GM21737 (cell line): ENCODE measurements around the gene MGST3.
"Not testable (repeated sequence)": the region's sequence is repeated elsewhere in the genome, so short reads cannot be mapped to it uniquely, and the experiment has no call there.

Experiments
- ATAC-seq: cut with Tn5 transposase; IDR thresholded peaks from one replicate; pipeline ENCODE4 v1.9.1; 2021; ENCODE audit warnings: mild to moderate bottlenecking, moderate library complexity; ENCODE audit not compliant: unreplicated experiment

The MGST3 gene

DNA sequence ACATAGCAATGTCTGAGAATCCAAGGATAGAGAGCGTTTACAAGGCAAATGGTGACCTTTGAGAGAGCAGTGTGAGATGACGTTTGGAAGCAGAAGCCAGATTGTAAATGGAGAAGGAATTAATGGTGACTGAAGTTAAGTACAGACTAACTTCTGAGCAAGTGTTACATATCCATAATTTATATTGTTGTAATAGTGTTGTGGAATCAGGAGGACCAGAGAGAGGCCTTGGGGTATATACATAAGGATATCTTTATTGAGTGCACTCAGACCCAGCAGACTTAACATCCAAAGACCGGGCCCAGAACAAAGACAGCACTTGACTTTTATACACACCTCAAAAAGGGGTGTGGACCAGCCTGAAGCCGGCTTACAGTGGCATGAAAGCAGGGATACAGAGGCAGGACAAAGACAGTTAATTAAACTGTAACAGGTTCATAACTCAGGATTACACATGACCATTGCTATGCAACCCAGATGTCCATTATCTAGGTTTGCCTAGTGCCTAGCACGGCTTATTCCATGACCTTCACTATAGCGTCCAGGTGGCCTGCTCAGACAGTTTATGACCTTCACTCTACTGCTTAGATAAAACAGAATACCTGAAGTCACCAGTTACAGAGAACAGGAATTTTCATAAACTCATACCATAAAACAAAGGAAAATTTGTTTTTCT, 2.7 kb upstream of the MGST3 start:
- ATAC-seq, result no peak

DNA sequence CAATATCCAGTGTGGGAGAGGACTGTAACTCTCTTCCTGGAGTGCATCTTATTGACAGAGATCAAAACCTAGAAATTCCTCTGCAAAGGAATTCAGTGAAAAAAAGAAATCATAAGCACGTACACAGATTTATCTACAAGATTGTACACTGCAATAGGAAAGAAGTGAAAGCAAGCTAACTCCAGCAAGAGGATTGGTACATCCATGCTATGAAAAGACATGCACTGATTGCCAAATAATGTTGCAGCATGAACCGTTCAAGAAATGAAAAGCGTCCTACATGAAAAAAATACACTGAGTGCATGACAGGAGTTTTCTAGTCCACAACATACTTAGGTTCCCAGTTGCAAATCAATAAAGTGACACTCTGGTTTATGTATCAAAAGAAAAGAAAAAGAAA, 1.9 kb upstream of the MGST3 start:
- no peak for ATAC-seq

DNA sequence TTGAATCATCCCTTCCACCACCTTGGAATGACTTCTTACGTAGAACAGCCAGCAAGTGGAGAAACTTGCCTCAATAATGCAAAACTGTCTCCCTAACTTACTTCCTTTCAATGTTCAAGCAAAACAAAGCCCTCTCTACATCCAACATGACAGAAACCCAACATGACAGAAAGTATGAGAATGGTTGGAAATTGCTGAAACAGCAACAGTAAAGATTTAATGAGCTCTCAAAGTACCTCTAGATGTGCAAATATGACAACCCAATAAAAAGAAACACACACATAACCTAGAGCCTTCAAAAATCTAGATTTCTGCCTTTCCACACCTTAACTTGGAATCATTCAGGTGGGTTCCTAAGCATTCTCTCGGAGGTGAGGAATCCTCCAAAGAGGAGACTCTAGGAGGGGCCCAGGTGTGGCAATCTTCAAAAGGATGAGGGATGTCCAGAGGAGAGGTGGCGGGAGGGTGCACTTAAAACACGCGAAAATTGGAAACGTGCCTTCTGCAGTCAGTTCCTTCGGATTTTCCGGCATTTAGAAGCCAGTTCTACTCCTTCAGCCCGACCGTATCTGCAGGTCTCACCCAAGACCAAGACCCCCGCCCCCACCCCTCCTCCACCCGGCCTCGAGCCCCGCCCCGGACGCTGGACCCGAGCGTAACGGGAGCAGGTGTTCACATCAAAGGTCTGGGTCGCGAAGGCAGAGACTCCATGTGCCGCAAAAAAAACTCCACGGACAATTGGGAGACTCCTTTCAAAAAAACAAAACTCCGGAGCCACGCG, 996 bp upstream of the MGST3 start:
- no peak for ATAC-seq

DNA sequence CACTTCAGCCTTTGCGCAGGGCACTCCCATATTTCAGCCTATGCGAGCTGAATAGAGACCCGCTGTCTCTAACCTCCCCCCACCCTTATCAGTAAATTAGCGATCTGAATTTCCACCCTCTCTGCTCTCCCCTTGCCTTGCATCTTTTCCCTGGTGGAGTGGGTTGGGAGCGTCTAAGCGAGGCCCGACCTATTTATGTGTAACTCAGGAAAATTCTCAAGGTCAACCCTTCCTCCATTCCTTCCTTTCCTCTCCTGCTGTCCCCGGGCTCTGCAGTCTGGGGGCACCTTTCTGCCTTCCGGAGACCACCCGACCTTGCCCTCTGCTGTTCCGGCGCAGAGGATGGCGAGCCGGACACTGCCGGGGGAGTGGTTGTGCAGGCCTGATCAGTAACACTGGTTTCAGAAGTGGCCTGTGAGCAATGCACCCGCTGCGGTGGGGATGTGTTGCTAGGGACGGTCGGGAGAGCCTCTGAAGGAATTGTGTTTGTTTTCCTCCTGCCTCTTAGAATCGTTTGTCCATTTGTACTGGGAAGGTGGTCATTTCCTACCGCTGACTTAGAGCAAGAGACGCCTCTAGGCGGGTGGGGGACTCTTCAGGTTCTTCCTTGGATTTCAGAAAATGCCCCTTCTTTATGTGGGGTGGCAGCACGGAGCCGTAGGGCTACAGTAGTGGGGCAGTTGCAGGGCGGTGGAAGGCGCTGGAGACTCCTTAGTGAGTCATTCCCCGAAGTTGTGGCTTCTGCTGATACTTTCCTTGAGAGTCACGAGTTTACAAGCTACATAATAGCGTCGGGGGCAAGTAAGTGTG, 513 bp downstream of the MGST3 start:
- peak; percentile 31 for ATAC-seq

DNA sequence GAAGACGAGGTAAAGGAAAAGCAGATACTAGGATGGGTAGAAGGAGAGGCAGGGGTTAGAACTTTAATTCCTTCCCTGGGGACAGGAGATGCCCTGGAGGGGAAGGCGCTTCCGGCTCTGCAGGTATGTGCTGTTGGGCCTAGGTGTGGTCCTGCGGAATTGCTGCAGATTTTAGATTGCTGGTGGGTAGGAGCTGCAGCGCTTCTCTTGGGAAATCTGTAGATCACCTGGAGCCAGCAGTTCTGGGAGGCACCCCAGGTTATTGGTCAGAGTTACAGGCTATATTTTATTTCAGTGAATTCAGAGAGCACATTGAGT, 1.1 kb downstream of the MGST3 start:
- no peak for ATAC-seq

DNA sequence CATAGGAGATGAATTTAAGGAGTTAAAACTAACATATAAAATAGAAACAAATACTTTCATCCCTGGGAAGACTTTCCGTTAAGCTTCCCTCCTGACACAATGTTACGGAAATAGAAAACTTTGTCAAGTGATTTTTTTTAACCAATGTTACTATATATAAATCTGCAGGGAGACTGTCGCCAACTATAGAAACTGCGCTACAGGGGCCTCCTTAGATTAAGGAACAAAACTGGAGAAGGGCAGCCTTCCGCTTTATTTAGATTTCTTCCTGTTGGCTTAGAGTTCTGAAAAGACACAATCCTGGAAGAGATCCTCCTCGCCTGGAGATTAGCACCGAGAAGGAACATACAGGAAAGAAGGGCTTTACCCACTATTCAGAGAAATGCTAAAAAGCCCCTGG, 1.5 kb downstream of the MGST3 start:
- no peak for ATAC-seq

DNA sequence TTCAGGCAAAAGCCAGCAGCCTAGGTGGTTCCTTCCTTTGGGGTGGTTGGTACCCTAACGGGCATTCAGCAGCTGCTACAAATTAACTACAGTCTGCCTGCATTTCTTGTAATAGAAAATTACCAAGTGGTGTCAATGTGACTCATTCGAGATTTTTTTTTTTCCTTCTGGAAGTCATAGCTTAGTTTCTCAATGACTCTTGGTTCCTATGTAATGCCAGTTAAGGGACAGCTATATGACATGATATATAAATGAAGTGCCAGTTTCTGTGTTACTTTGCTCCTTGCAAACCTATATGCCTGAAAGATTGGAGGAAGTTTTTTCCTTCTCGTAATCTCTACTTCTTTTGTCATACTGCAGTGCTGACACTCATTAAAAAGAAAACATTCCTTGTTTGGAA, 2.6 kb downstream of the MGST3 start:
- no peak for ATAC-seq

DNA sequence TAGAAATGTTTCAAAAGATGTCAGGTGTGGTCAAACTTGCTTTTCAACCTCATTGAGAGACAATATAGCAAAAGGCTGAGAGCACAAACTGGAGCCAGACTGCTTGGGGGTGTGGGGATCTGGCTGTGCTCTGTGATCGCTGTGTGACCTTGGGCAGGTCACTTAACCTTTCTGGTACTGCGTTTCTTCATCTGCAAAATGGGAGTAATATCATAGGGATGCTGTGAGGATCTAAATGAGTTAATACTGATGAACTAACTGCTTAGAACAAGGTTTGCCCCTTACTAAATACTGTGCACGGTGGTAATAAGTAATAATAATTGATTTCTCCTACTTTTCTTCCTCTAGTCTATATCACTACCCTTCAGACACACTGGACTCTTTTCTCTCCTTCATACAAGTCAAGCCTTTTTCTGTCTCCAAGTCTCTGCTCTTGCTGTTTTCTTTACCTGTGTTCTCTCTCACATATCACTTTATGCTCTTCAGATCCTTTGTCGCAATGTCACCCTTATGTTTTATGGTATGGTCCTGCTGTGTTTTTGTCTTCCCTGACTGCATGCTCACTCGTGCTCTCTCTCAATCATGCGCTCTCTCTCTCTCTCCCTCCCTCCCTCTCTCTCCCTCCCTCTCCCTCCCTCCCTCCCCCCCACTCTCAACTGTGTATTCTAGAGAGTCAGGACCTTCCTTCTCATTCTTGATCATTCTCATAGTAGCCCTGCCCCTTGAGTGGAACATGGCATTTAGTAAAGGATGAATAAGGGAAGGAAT, 3.3 kb downstream of the MGST3 start:
- no peak for ATAC-seq

DNA sequence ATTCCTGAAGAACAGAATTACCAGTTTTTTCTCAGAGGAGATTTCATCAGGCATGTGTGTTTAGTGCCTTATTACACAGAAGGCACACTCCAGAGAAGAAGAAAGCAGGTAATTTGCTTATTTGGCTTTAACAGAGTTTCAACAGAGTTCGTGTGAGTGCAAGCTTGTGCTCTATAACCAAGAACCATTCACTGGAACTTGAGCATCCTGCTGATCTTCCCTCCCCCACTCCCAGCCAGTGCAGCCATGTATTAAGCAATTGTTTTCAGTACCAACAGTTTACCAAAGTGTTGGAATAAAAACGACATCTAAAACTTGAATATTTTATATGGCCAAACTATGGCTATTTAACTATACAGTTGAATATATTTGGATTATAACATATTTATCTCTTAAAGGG, 4.3 kb downstream of the MGST3 start:
- ATAC-seq, result peak; percentile 27

DNA sequence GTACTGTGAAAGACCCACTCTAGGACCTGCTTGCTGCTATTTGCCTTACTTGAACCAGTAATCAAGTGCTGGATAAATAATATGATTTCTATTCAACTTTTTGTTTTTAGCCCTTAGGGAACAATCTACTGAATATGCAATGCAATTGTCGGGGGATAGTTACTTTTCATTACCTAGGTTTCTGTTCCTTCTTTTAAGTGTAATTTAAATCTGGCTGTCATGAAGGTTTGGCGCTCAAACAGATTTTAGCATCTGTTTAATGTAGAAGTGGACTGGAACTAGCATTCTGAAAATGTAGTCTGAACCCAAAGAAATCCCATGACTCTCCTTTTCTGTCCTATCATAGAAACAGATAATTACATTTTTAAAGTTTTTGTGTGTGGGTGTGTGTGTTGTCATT, 4.8 kb downstream of the MGST3 start:
- ATAC-seq, result no peak

DNA sequence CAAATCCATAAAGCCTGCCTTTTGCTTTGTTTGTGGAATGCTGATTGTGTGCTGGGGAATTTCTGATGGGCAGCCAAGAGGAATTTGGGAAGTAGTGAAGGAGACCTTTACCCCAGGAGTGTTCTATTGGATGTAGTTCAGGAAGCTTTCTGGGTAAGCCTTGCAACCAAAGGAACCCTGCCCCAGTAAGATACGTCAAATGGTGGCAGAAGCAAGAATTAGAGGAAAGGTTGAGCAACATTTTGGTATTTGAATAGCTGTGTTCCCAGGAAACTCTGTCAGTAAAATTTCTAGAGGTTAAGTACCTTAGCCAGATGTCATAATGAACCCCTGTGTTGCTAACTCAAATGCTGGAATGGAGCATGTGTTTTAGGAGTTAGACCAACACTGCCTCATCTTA, 6.4 kb downstream of the MGST3 start:
- no peak for ATAC-seq

DNA sequence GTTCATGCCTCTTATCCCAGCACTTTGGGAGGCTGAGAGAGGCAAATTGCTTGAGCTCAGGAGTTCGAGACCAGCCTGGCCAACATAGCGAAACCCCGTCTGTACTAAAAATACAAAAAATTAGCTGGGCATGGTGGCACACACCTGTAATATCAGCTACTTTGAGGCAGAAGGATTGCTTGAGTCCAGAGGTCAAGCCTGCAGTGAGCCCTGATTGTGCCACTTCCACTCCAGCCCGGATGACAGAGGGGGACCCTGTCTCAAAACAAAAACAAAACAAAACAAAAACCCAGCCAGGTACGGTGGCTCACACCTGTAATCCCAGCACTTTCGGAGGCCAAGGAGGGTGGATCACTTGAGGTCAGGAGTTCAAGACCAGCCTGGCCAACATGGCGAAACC, 7.2 kb downstream of the MGST3 start:
- not testable (repeated sequence) for ATAC-seq

DNA sequence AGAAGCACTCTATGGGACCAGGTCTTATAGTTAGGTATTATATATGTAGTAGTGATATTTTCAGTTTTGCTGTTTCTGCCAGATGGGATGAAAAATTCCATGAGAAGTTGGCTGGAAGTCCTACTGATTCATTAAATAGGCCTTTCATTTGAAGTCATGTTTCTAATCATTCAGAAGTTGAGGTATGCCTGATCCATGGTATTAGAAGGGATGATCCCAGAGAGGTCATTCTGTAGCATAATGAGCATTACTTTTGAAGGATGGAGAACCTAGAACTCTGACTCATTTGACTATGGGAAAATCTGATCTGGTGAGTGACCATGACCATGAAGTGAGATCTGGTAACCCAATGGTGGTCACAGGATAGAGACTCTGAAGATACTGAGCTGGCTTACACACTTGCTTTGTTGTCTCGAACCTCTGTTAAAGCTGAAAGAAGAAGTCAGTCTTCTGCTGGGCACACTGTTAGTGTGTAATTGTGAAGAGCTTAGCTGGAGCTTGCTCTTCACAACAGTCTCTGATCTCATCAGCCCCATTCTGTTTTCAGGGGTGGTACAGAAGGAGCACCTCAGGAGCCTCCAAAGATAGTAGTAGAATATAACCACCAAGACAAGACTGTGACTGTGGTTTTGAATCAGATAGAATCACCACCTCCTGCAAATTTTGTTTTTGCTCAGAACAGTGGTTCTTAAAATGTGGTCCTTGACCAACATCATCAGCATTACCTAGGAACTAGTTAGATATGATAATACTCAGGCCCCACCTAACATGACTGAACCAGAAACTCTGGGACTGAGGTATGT, 9.0 kb downstream of the MGST3 start:
- no peak for ATAC-seq

DNA sequence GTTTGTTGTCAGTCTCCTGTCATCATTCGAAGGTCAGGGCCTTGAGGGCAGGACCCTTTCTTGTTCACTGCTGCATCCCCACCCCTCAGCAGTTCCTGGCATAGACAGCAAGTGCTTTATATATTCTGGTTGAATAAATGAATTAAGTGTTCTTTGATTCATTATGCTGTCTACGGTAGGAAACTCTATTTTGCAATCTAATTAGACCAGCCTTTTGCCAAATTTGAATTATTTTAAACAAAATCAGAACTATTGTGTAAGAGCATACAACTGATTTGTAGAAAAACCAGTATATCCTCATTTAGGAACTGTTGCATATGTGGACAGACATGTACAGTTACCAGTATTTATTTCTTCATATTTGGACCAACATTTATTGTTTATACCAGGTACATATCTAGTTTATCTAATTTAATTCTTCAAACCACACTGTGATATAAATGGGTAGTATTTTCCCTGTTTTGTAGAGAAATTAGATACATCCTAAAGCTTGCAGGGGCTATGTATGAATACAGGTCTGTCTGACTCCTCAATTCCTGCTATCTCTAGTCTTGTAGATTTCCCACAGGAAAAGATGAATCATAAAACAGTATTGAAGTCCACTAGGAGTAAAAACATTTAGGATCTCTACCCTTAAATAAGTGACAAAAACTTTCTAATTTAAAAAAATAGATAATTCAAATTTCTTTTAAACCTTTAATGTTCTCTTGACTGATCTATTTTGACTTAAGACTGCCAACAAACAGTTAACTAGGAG, 10.4 kb downstream of the MGST3 start:
- no peak for ATAC-seq

DNA sequence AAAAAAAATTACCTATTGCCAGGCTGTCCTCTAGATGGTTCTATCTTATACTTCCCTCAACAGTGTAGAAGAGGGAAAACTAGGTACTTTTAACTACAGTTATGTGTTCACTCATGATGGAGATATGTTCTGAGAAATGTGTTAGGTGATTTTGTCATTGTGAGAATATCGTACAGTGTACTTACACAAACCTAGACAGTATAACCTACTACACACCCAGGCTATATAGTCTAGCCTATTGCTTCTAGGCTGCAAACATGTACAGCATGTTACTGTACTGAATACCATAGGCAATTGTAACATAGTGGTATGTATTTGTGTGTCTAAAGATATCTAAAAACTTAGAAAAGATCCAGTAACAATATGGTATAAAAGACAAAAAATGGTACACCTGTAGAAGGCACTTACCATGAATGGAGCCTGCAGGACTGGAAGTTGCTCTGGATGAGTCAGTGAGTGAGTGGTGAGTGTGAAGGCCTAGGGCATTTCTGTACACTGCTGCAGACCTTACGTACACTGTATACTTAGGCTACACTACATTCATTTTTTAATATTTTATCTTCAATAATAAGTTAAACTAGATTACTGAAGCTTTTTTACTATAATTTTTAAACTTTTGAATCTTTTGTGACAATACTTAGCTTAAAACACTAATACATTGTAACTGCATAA, 13.2 kb downstream of the MGST3 start:
- ATAC-seq, result no peak

DNA sequence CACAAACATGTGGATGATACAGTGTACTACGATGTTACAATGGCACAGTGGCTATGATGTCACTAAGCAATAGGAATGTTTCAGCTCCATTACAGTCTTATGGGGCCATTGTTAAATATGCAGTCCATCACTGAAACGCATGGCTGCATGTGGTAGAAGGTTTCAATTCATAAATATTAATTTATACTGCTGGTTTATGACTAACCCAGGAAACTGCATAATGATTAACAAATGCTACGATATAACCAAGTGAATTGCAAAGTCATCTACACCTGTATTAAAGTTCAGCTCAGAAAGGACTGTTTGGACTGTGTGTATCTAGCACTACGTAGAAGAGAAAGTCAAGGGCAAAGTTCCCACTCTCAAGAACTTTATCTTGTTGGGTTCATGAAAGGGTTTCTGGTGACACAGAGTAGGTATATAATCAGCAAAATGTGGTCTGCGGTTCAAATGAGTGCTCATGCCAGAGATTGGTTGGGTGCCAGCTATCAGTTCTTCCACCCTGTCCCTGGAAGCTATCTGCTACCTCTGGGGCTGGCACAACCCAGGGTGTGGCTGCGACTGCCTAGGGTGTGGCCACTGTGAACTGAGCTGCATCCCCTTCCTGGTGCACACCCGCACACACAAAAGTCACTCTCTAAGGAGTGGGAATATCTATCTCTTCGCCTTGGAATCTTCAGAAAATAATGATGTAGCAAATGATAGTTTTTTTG, 14.8 kb downstream of the MGST3 start:
- peak; percentile 57 for ATAC-seq

DNA sequence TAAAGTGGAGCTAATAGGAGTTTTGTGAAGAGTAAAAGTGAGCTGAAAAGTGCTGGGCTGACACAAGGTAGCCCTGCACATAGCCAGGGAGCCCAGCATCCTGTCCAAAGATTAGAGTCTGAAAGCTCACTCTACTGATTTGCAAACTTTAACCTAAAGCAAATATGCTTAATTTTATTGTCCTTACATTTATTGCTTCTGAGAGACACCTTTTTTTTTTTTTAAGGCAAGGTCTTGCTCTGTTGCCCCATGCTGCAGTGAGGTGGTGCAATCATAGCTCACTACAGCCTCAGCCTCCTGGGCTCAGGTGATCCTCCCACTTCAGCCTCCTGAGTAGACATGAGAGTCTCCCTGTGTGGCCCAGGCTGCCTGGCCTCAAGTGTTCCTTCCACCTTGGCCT, 16.5 kb downstream of the MGST3 start:
- ATAC-seq, result no peak

DNA sequence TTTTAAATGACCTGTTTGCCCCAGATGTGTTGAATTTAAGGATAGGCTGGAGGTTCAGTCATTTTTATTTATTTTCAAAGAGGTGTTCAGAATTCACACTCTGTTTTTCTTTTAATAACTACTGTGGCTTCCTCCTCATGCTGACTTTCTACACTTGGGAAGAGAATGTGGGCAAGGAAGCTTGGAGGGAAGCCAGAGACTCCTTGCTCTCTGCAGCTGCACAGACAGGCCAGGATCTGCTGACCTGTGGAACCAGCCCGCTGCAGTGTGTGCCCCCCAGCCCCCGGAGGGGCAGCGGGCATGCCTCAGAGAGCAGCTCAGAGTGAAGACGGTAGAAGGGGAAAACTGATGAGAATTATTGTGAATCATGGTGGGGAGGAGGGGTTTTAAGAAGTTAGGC, 16.9 kb downstream of the MGST3 start:
- ATAC-seq, result no peak
